ENCODE measurements around the gene IRAK3. TPM values are rescaled to one million over a fixed set of nuclear protein-coding genes. Genes with fewer than 3 reads are reported as not detected.

The IRAK3 gene
- total and polyA plus RNA-seq, 2 donors (not counting 3 experiments of a cell fraction or from before 2014, with no cell fraction given) = 2.3 to 8.5 TPM

DNA sequence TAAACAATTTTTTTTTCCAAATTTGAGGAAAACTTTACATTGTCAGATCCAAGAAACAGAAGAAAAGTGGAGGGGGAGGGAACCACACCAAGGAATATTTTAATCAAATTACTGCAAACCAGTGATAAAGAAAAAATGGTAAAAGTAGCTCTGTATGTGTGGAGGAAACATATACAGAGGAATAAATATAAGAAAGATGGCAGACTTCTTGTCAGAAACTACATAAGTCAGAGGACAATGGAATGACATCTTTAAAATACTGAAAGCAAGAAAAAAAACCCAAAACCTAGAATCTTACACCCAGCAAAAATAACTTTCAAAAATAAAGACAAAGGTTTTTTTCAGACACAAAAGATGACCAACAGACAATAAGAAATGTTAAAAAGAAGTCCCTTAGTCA, 48.3 kb upstream of the IRAK3 start:
- Histone ChIP-seq H2AFZ (ENCODE audit: low read depth, low read length) (no peak overlapping the region), H3K4me2 (ENCODE audit: insufficient read depth, low read length) (no peak overlapping the region), H3K36me3 (ENCODE audit: control insufficient read depth in 2 of 2, extremely low read depth in 1 of 2, insufficient read depth in 2 of 2, low read length in 2 of 2) (peaks cover 3 to 4% of the 10 kb centered on the region in 2 experiments), H3K27ac (ENCODE audit: insufficient read depth, low read depth, low read length) (no peak overlapping the region), H3K27me3 (ENCODE audit: control insufficient read depth in 2 of 2, insufficient read depth in 2 of 2, low read length in 2 of 2) (no peaks in the 10 kb centered on the region), H4K20me1 (replicated peaks; ENCODE audit: control insufficient read depth, extremely low read depth, insufficient read depth, low read length) (no peaks in the 10 kb centered on the region), H3K9ac (replicated peaks; ENCODE audit: extremely low read depth, insufficient read depth, low read length) (no peak overlapping the region), H3K4me3 (replicated peaks in 1 of 3; ENCODE audit: insufficient read depth in 1 of 3, low read depth in 1 of 3, low read length in 3 of 3) (no peak overlapping the region), H3K4me1 (ENCODE audit: control insufficient read depth, extremely low read depth, insufficient read depth, low read length) (peaks cover 15% of the 10 kb centered on the region), H3K9me3 (replicated peaks; ENCODE audit: control insufficient read depth, insufficient read depth, low read length) (peaks cover 6% of the 10 kb centered on the region), H3K9me1 (replicated peaks; ENCODE audit: control insufficient read depth, extremely low read depth, insufficient read depth, low read length) (no peaks in the 10 kb centered on the region), H3K79me2 (ENCODE audit: control insufficient read depth, insufficient read depth, low read length) (peaks cover 4% of the 10 kb centered on the region)
- FAIRE-seq = no peak
- no TSS peak for BruUV-seq (replicated peaks)
- POLR2A ChIA-PET = no interaction called here
- dilution Hi-C loops (cut with MboI; ENCODE audit: extremely low pct_ligation_motif_present, low sequenced_read_pairs) (no loop called here), intact Hi-C loops (cut with micrococcal nuclease) (no loop called here)
- TF ChIP-seq, protein P1, sequence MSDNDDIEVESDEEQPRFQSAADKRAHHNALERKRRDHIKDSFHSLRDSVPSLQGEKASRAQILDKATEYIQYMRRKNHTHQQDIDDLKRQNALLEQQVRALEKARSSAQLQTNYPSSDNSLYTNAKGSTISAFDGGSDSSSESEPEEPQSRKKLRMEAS (IDR thresholded peaks at IDR 0.05; ENCODE audit: insufficient read depth, insufficient read length) = no peak
- TF ChIP-seq FOS (IDR thresholded peaks at IDR 0.05; ENCODE audit: borderline replicate concordance, insufficient read depth, low read length) = no peak
- TF ChIP-seq EZH2 (IDR thresholded peaks at IDR 0.05; ENCODE audit: borderline replicate concordance, low read depth, low read length, severe bottlenecking) = no peak
- no peak for TF ChIP-seq JUN (IDR thresholded peaks at IDR 0.05; ENCODE audit: borderline replicate concordance, insufficient read depth, insufficient read length, low read depth)
- no peak for TF ChIP-seq MYC (IDR thresholded peaks at IDR 0.05; ENCODE audit: low read depth, low read length)
- TF ChIP-seq, protein P2, sequence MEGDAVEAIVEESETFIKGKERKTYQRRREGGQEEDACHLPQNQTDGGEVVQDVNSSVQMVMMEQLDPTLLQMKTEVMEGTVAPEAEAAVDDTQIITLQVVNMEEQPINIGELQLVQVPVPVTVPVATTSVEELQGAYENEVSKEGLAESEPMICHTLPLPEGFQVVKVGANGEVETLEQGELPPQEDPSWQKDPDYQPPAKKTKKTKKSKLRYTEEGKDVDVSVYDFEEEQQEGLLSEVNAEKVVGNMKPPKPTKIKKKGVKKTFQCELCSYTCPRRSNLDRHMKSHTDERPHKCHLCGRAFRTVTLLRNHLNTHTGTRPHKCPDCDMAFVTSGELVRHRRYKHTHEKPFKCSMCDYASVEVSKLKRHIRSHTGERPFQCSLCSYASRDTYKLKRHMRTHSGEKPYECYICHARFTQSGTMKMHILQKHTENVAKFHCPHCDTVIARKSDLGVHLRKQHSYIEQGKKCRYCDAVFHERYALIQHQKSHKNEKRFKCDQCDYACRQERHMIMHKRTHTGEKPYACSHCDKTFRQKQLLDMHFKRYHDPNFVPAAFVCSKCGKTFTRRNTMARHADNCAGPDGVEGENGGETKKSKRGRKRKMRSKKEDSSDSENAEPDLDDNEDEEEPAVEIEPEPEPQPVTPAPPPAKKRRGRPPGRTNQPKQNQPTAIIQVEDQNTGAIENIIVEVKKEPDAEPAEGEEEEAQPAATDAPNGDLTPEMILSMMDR (IDR thresholded peaks at IDR 0.05; ENCODE audit: extremely low read depth in 1 of 2, insufficient read depth in 1 of 2, low read depth in 1 of 2, low read length in 2 of 2) = no peak
- no peak for TF ChIP-seq POLR2A (IDR thresholded peaks at IDR 0.05; ENCODE audit: low read depth, low read length)
- TF ChIP-seq POLR2AphosphoS5 (IDR thresholded peaks at IDR 0.05; ENCODE audit: insufficient read depth, low read depth, low read length) = no peak
- no peak for TF ChIP-seq GATA2 (IDR thresholded peaks at IDR 0.05; ENCODE audit: insufficient read depth, insufficient read length, low read depth, low read length)
- DNase-seq (ENCODE audit: low read depth, low spot score) = no peak
- CTCF ChIA-PET = no interaction called here

Data from endothelial cell of umbilical vein (primary cell).